GM21390 (cell line): ENCODE measurements around the gene SUCLG2.
"Not testable (repeated sequence)": the region's sequence is repeated elsewhere in the genome, so short reads cannot be mapped to it uniquely, and the experiment has no call there.

Experiments used
- ATAC-seq: cut with Tn5 transposase; IDR thresholded peaks from one replicate; pipeline ENCODE4 v1.9.1; 2021; ENCODE audit not compliant: unreplicated experiment

The SUCLG2 gene

GRCh38 chr3:67614195-67614594 lies 40.2 kb downstream of the SUCLG2 start:
- ATAC-seq = no peak

- ATAC-seq = no peak
These were observed 44.0 kb downstream of the SUCLG2 start for GRCh38 chr3:67610458-67610857.

GRCh38 chr3:67609709-67610108 lies 44.7 kb downstream of the SUCLG2 start:
- no peak for ATAC-seq

GRCh38 chr3:67608034-67608433 lies 46.4 kb downstream of the SUCLG2 start:
- no peak for ATAC-seq

GRCh38 chr3:67605377-67605776 lies 49.0 kb downstream of the SUCLG2 start:
- ATAC-seq = no peak

GRCh38 chr3:67602816-67603215 lies 51.6 kb downstream of the SUCLG2 start:
- ATAC-seq = no peak

GRCh38 chr3:67601919-67602608 lies 52.3 kb downstream of the SUCLG2 start:
- ATAC-seq = no peak

- ATAC-seq = no peak
These were observed 53.0 kb downstream of the SUCLG2 start for GRCh38 chr3:67601385-67601784.

GRCh38 chr3:67599821-67600220 lies 54.6 kb downstream of the SUCLG2 start:
- ATAC-seq = no peak

GRCh38 chr3:67598814-67599556 lies 55.4 kb downstream of the SUCLG2 start:
- no peak for ATAC-seq

GRCh38 chr3:67595424-67595823 lies 59.0 kb downstream of the SUCLG2 start:
- no peak for ATAC-seq

GRCh38 chr3:67593761-67594234 lies 60.6 kb downstream of the SUCLG2 start:
- no peak for ATAC-seq

- no peak for ATAC-seq
These were observed 62.4 kb downstream of the SUCLG2 start for GRCh38 chr3:67592057-67592456.

GRCh38 chr3:67587811-67588210 lies 66.6 kb downstream of the SUCLG2 start:
- ATAC-seq = no peak

GRCh38 chr3:67587301-67587700 lies 67.1 kb downstream of the SUCLG2 start:
- no peak for ATAC-seq

- not testable (repeated sequence) for ATAC-seq
These were observed 69.8 kb downstream of the SUCLG2 start for GRCh38 chr3:67584608-67585007.

- ATAC-seq = no peak
These were observed 73.9 kb downstream of the SUCLG2 start for GRCh38 chr3:67580430-67581000.

- ATAC-seq = no peak
These were observed 76.0 kb downstream of the SUCLG2 start for GRCh38 chr3:67578416-67578815.

- no peak for ATAC-seq
These were observed 78.0 kb downstream of the SUCLG2 start for GRCh38 chr3:67576441-67576840.

- ATAC-seq = no peak
These were observed 85.1 kb downstream of the SUCLG2 start for GRCh38 chr3:67569324-67569723.

- no peak for ATAC-seq
These were observed 86.5 kb downstream of the SUCLG2 start for GRCh38 chr3:67567893-67568292.

- no peak for ATAC-seq
These were observed 89.4 kb downstream of the SUCLG2 start for GRCh38 chr3:67564973-67565372.
